Trophoblast cell (in vitro differentiated cells and primary cell): ENCODE data around the gene RBFOX2.

Source experiments
- DNase-seq, 2 donors: peaks; one replicate each; pipeline ENCODE4 v3.0.0-alpha.2; 2016
- H2AFZ ChIP-seq: 2 replicates; pipeline ENCODE4 v1.6.1; 2013; ENCODE audit warnings: low read length, moderate library complexity, mild to moderate bottlenecking; ENCODE audit not compliant: insufficient read depth, poor library complexity
- H2AK5ac ChIP-seq: 2 replicates; pipeline ENCODE4 v1.6.1; 2013; ENCODE audit warnings: mild to moderate bottlenecking, low read length
- H2BK120ac ChIP-seq: 2 replicates; pipeline ENCODE4 v1.6.1; 2013; ENCODE audit warnings: low read length, mild to moderate bottlenecking, moderate library complexity; ENCODE audit not compliant: insufficient read depth, poor library complexity
- H2BK12ac ChIP-seq: 2 replicates; pipeline ENCODE4 v1.6.1; 2013; ENCODE audit warnings: mild to moderate bottlenecking, low read length, moderate library complexity
- H2BK5ac ChIP-seq: 2 replicates; pipeline ENCODE4 v1.6.1; 2013; ENCODE audit warnings: low read length, low read depth, moderate library complexity, mild to moderate bottlenecking; ENCODE audit not compliant: poor library complexity
- H3K14ac ChIP-seq: 2 replicates; pipeline ENCODE4 v1.6.1; 2013; ENCODE audit warnings: mild to moderate bottlenecking, low read length
- H3K18ac ChIP-seq: 2 replicates; pipeline ENCODE4 v1.6.1; 2013; ENCODE audit warnings: mild to moderate bottlenecking, low read length
- H3K23ac ChIP-seq: 2 replicates; pipeline ENCODE4 v1.6.1; 2013; ENCODE audit warnings: low read length
- H3K27ac ChIP-seq: 2 replicates; pipeline ENCODE4 v1.5.1; 2013; ENCODE audit warnings: low read depth, mild to moderate bottlenecking, inconsistent platforms, low read length, moderate library complexity
- H3K27me3 ChIP-seq: 2 replicates; pipeline ENCODE4 v1.6.1; 2013; ENCODE audit warnings: inconsistent platforms, mild to moderate bottlenecking, low read length, moderate library complexity; ENCODE audit not compliant: insufficient read depth
- H3K36me3 ChIP-seq, 2 experiments: 1 replicate in 1 of 2; 2 replicates in 1 of 2; pipeline ENCODE4 v1.6.1; 2013; ENCODE audit warnings: low read length in 2 of 2, mild to moderate bottlenecking in 2 of 2, moderate library complexity in 1 of 2; ENCODE audit not compliant: insufficient read depth in 2 of 2, control insufficient read depth in 1 of 2
- H3K4ac ChIP-seq: 2 replicates; pipeline ENCODE4 v1.6.1; 2013; ENCODE audit warnings: low read depth, mild to moderate bottlenecking, low read length, moderate library complexity
- H3K4me1 ChIP-seq, 2 experiments: 1 replicate in 1 of 2; 2 replicates in 1 of 2; pipeline ENCODE4 v1.6.1; 2013; ENCODE audit warnings: low read length in 2 of 2, mild to moderate bottlenecking in 2 of 2, moderate library complexity in 1 of 2; ENCODE audit not compliant: insufficient read depth in 2 of 2, control insufficient read depth in 1 of 2
- H3K4me2 ChIP-seq: 2 replicates; pipeline ENCODE4 v1.6.1; 2013; ENCODE audit warnings: inconsistent platforms, mild to moderate bottlenecking, low read length, moderate library complexity
- H3K4me3 ChIP-seq: 2 replicates; pipeline ENCODE4 v1.5.1; 2013; ENCODE audit warnings: mild to moderate bottlenecking, low read depth, low read length, inconsistent platforms
- H3K79me1 ChIP-seq: one replicate; pipeline ENCODE4 v1.6.1; 2013; ENCODE audit warnings: low read length
- H3K79me2 ChIP-seq: 2 replicates; pipeline ENCODE4 v1.6.1; 2013; ENCODE audit warnings: low read length, mild to moderate bottlenecking; ENCODE audit not compliant: control insufficient read depth, insufficient read depth, poor library complexity
- H3K9ac ChIP-seq: 2 replicates; pipeline ENCODE4 v1.6.1; 2013; ENCODE audit warnings: mild to moderate bottlenecking, low read length
- H3K9me3 ChIP-seq: 2 replicates; pipeline ENCODE4 v1.6.1; 2013; ENCODE audit warnings: low read depth, mild to moderate bottlenecking, control low read depth, inconsistent platforms, low read length; ENCODE audit not compliant: insufficient read depth
- H4K12ac ChIP-seq: 2 replicates; pipeline ENCODE4 v1.6.1; 2013; ENCODE audit warnings: low read depth, mild to moderate bottlenecking, low read length, moderate library complexity
- H4K8ac ChIP-seq: 2 replicates; pipeline ENCODE4 v1.6.1; 2013; ENCODE audit warnings: low read depth, mild to moderate bottlenecking, low read length, moderate library complexity
- H4K91ac ChIP-seq: one replicate; pipeline ENCODE4 v1.6.1; 2013; ENCODE audit warnings: low read depth, mild to moderate bottlenecking, low read length, moderate library complexity
- WGBS: extraction: QIAGEN DNeasy Blood & Tissue Kit; methylation state at CpG from one replicate; pipeline ENCODE4 v1.1.7; 2013; ENCODE audit warnings: missing lambda C conversion rate; ENCODE audit not compliant: insufficient read length, insufficient coverage; ENCODE audit errors: extremely low coverage; 5-methylcytosine and 5-hydroxymethylcytosine counted together

Gene RBFOX2

GRCh38 chr22:35752006-35752862 is 276.4 kb downstream of the RBFOX2 start:
- H3K9ac ChIP-seq, result no peak overlapping the region
- H3K79me2 ChIP-seq, result no peaks in the 10 kb centered on the region
- no peaks in the 10 kb centered on the region for H3K79me1 ChIP-seq
- H3K4me1 ChIP-seq, result no peaks in the 10 kb centered on the region
- peaks cover 9 to 12% of the 10 kb centered on the region in 2 experiments for H3K36me3 ChIP-seq
- no peaks in the 10 kb centered on the region for H3K27me3 ChIP-seq
- H2BK5ac ChIP-seq, result no peak overlapping the region
- H3K4me3 ChIP-seq, result no peak overlapping the region
- H2AK5ac ChIP-seq, result no peak overlapping the region
- no peak overlapping the region for H4K91ac ChIP-seq
- no peak overlapping the region for H4K8ac ChIP-seq
- no peak overlapping the region for H3K4me2 ChIP-seq
- H3K23ac ChIP-seq, result no peak overlapping the region
- H2BK12ac ChIP-seq, result no peak overlapping the region
- WGBS, result no CpG with 5 or more reads among the region's 5 CpGs
- H4K12ac ChIP-seq, result no peak overlapping the region
- no peak overlapping the region for H3K14ac ChIP-seq
- no peak overlapping the region for H3K4ac ChIP-seq
- no peak overlapping the region for H3K27ac ChIP-seq
- no peak overlapping the region for H3K18ac ChIP-seq
- H3K9me3 ChIP-seq, result no peaks in the 10 kb centered on the region
- H2BK120ac ChIP-seq, result no peak overlapping the region
- no peak for DNase-seq
- H2AFZ ChIP-seq, result no peak overlapping the region

GRCh38 chr22:35749808-35750207 is 278.8 kb downstream of the RBFOX2 start:
- no peak overlapping the region for H3K9ac ChIP-seq
- no peaks in the 10 kb centered on the region for H3K9me3 ChIP-seq
- no peak overlapping the region for H2BK5ac ChIP-seq
- no peaks in the 10 kb centered on the region for H3K27me3 ChIP-seq
- H4K12ac ChIP-seq, result no peak overlapping the region
- no peak overlapping the region for H4K91ac ChIP-seq
- no peak overlapping the region for H2BK12ac ChIP-seq
- H4K8ac ChIP-seq, result no peak overlapping the region
- no peak overlapping the region for H3K18ac ChIP-seq
- H3K79me1 ChIP-seq, result no peaks in the 10 kb centered on the region
- WGBS, result no CpG with 5 or more reads among the region's 10 CpGs
- peaks cover 9 to 19% of the 10 kb centered on the region in 2 experiments for H3K36me3 ChIP-seq
- no peaks in the 10 kb centered on the region for H3K4me1 ChIP-seq
- no peak for DNase-seq
- H2AK5ac ChIP-seq, result no peak overlapping the region
- no peaks in the 10 kb centered on the region for H3K79me2 ChIP-seq
- no peak overlapping the region for H2AFZ ChIP-seq
- no peak overlapping the region for H3K4me2 ChIP-seq
- H3K14ac ChIP-seq, result no peak overlapping the region
- no peak overlapping the region for H3K23ac ChIP-seq
- no peak overlapping the region for H3K4ac ChIP-seq
- H2BK120ac ChIP-seq, result no peak overlapping the region
- H3K4me3 ChIP-seq, result no peak overlapping the region
- no peak overlapping the region for H3K27ac ChIP-seq

GRCh38 chr22:35746946-35747703 is 281.5 kb downstream of the RBFOX2 start:
- Histone ChIP-seq H2BK12ac (no peak overlapping the region), H3K4me2 (no peak overlapping the region), H2AK5ac (no peak overlapping the region), H3K79me2 (no peaks in the 10 kb centered on the region), H3K27me3 (no peaks in the 10 kb centered on the region), H3K27ac (no peak overlapping the region), H2AFZ (no peak overlapping the region), H3K4ac (no peak overlapping the region), H3K23ac (no peak overlapping the region), H3K9me3 (no peaks in the 10 kb centered on the region), H3K9ac (no peak overlapping the region), H3K36me3 (peaks cover 5 to 19% of the 10 kb centered on the region in 2 experiments), H3K79me1 (no peaks in the 10 kb centered on the region), H3K18ac (no peak overlapping the region), H4K12ac (no peak overlapping the region), H2BK120ac (no peak overlapping the region), H3K4me3 (no peak overlapping the region), H3K14ac (no peak overlapping the region), H4K91ac (no peak overlapping the region), H2BK5ac (no peak overlapping the region), H4K8ac (no peak overlapping the region), H3K4me1 (no peaks in the 10 kb centered on the region)
- DNase-seq, result no peak
- no CpG with 5 or more reads among the region's 4 CpGs for WGBS

GRCh38 chr22:35746248-35746647 is 282.4 kb downstream of the RBFOX2 start:
- H3K23ac ChIP-seq, result no peak overlapping the region
- H3K79me1 ChIP-seq, result no peaks in the 10 kb centered on the region
- H3K36me3 ChIP-seq, result peaks cover 5 to 19% of the 10 kb centered on the region in 2 experiments
- H3K27me3 ChIP-seq, result no peaks in the 10 kb centered on the region
- H3K9me3 ChIP-seq, result no peaks in the 10 kb centered on the region
- H3K4me3 ChIP-seq, result no peak overlapping the region
- H3K79me2 ChIP-seq, result no peaks in the 10 kb centered on the region
- no CpG with 5 or more reads among the region's 9 CpGs for WGBS
- no peak overlapping the region for H3K4ac ChIP-seq
- H4K12ac ChIP-seq, result no peak overlapping the region
- no peak overlapping the region for H2BK5ac ChIP-seq
- no peak overlapping the region for H2AFZ ChIP-seq
- H3K4me2 ChIP-seq, result no peak overlapping the region
- no peak overlapping the region for H2BK120ac ChIP-seq
- H4K8ac ChIP-seq, result no peak overlapping the region
- H3K18ac ChIP-seq, result no peak overlapping the region
- no peak overlapping the region for H4K91ac ChIP-seq
- H3K14ac ChIP-seq, result no peak overlapping the region
- H3K9ac ChIP-seq, result no peak overlapping the region
- H3K4me1 ChIP-seq, result no peaks in the 10 kb centered on the region
- no peak overlapping the region for H2AK5ac ChIP-seq
- no peak overlapping the region for H2BK12ac ChIP-seq
- H3K27ac ChIP-seq, result no peak overlapping the region
- DNase-seq, result no peak
